ENCODE results near the gene TECR. TPM values are rescaled to one million over a fixed set of nuclear protein-coding genes. Genes with fewer than 3 reads are reported as not detected.
A peak's percentile ranks its signal among the peaks of the same experiment; 100 is the strongest.

TECR gene
- total RNA-seq (109 and 110 TPM in 2 replicates), polyA plus RNA-seq (193 and 231 TPM in 2 replicates), polyA minus RNA-seq (99.0 and 116 TPM in 2 replicates), Bru-seq, nascent RNA (percentile 49 among the genes with signal in this experiment), BruChase-seq, experiment 1, labeled RNA remaining after a 6-hour chase (percentile 66 among the genes with signal in this experiment), BruChase-seq, experiment 2, labeled RNA remaining after a 2-hour chase (percentile 54 among the genes with signal in this experiment)
- polyA plus RNA-seq (2011; cell fraction: cytosol; rRNA removed) = 84.4 and 92.2 TPM in 2 replicates
- 86.2 and 88.0 TPM in 2 replicates for polyA plus RNA-seq (2011; cell fraction: nucleus; rRNA removed)
- 75.8 and 79.0 TPM in 2 replicates for polyA plus RNA-seq (2012)
- 376 TPM for polyA minus RNA-seq (2011; cell fraction: cytosol; rRNA and poly(A)+ RNA removed)
- 30.6 and 38.0 TPM in 2 replicates for polyA minus RNA-seq (2011; cell fraction: nucleus; rRNA and poly(A)+ RNA removed)
- long read RNA-seq, transcript TECR-226 (13 exons, 1,170 nt) = minor isoform, 15 of 397 reads
- long read RNA-seq, transcript TECR-201 (13 exons, 1,171 nt) = major isoform, 248 of 397 reads
- long read RNA-seq, partial matches to known transcripts = 108 of 397 reads
- long read RNA-seq, other reads (novel, unspliced or antisense) = 21 of 397 reads

- dilution Hi-C loops (cut with MboI; ENCODE audit: extremely low pct_ligation_motif_present, low sequenced_read_pairs) = no loop called here
- intact Hi-C loops (cut with micrococcal nuclease) = loop anchor here (1.0 to 5.0 kb wide), 2 partner anchors 11 to 578 kb away; partner anchors contain the start of genes DNAJB1 and SYDE1
- H3K36me3 ChIP-seq (ENCODE audit: control insufficient read depth in 2 of 2, extremely low read depth in 1 of 2, insufficient read depth in 2 of 2, low read length in 2 of 2) = no peaks in the 10 kb centered on the region
- FAIRE-seq (peak; percentile 100), DNase-seq (ENCODE audit: low read depth, low spot score) (peak; percentile 100)
- peak within 1 kb of the TSS; percentile 27 for H3K27ac ChIP-seq (ENCODE audit: insufficient read depth, low read depth, low read length)
- ChIA-PET CTCF (interaction anchor here (1.0 kb wide), 1 partner anchor 9 kb away, joined by 4 read pairs; no protein-coding TSS in a partner anchor), POLR2A (no interaction called here)
- H3K9me1 ChIP-seq (replicated peaks; ENCODE audit: control insufficient read depth, extremely low read depth, insufficient read depth, low read length) = no peaks in the 10 kb centered on the region
- peak within 1 kb of the TSS; percentile 51 for H3K9ac ChIP-seq (replicated peaks; ENCODE audit: extremely low read depth, insufficient read depth, low read length)
- H4K20me1 ChIP-seq (replicated peaks; ENCODE audit: control insufficient read depth, extremely low read depth, insufficient read depth, low read length) = no peaks in the 10 kb centered on the region
- H3K79me2 ChIP-seq (ENCODE audit: control insufficient read depth, insufficient read depth, low read length) = peaks cover 19% of the 10 kb centered on the region
- peak within 1 kb of the TSS; percentile 24 to 90 (median 67) for H3K4me3 ChIP-seq (replicated peaks in 1 of 3; ENCODE audit: insufficient read depth in 1 of 3, low read depth in 1 of 3, low read length in 3 of 3)
- H3K9me3 ChIP-seq (replicated peaks; ENCODE audit: control insufficient read depth, insufficient read depth, low read length) = no peaks in the 10 kb centered on the region
- peaks cover 7% of the 10 kb centered on the region for H3K4me1 ChIP-seq (ENCODE audit: control insufficient read depth, extremely low read depth, insufficient read depth, low read length)
- H2AFZ ChIP-seq (ENCODE audit: low read depth, low read length) = peak within 1 kb of the TSS; percentile 75
- TF ChIP-seq POLR2A (IDR thresholded peaks at IDR 0.05; ENCODE audit: low read depth, low read length) (peak; percentile 94), POLR2AphosphoS5 (IDR thresholded peaks at IDR 0.05; ENCODE audit: insufficient read depth, low read depth, low read length) (peak; percentile 90), MYC (IDR thresholded peaks at IDR 0.05; ENCODE audit: low read depth, low read length) (no peak)
- TSS peak; percentile 50 for BruUV-seq (replicated peaks)
- no peaks in the 10 kb centered on the region for H3K27me3 ChIP-seq (ENCODE audit: control insufficient read depth in 2 of 2, insufficient read depth in 2 of 2, low read length in 2 of 2)
- peak within 1 kb of the TSS; percentile 89 for H3K4me2 ChIP-seq (ENCODE audit: insufficient read depth, low read length)
Measured at GRCh38 chr19:14529254-14530004, at the start of gene TECR. TECR (plus strand) TSS chr19:14529594; CDS start chr19:14529697, 103 bp downstream.
